Stimulated activated CD4-positive, alpha-beta T cell treated with anti-CD3 and anti-CD28 coated beads, Interleukin-12 subunit alpha, Interleukin-12 subunit beta, amount 100 ng/mL, for 24 hours (primary cell): ENCODE results near the gene LSM6.

ENCODE experiments used
- DNase-seq, 2 experiments: peaks; one replicate each; pipeline ENCODE4 v3.0.0-alpha.2; 2020; ENCODE audit warnings: low read depth in 2 of 2

LSM6 gene

DNA sequence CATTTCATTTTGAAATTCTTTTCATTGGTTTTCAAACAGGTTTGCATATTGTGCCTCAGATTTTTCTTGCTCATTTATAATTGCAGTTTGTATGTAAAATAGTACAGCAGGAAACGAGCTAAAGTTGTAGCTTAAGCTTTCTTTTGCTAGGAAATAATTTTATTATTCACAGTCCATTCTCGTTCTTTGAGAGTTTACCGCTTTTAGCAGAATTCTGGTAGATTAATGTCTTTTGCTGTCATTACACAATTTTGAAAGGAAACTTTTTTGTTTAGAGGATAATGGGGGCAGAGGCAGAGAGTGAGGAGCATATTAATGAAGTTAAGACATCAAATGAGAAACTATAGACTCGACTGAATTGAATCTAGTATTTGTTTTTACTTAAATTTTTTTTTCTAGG lies 10.5 kb downstream of the LSM6 start:
- no peak for DNase-seq

DNA sequence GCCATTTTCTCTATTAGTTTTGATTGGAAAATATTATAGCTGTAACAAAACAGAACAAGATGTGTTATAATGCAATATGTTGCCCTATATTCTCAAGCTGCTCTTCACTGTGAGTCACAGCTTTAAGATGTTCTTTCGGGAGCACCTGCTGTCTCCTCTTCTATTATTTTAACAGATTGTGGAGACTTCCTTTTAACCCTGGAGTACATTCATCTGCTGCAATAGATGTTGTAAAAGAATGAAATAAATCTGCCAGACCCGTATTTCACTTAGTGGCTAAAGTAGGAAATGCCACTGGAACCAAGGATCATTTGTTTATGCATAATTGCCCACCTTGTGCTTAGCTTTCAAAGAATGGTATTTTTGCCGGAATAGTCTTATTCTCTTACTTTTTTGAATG lies 11.1 kb downstream of the LSM6 start:
- DNase-seq: no peak

DNA sequence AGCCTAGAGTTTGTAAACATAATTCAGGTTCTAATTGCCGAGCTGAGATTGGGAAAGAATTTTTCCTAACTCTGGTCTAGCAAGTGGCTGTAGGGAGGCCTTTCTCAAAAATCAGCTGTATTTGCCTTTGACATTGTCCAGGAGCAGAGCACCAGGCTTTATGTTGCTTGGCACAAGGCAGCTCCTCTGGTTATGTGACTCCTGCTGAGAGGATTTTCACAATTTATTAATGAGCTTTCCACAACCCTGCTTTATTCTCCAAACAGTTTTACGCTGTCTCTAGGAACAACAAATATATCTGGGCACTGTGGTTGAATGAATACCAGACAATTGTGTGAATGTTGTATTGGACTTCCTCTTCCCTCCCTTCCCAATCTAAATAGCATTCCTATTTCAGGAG lies 14.9 kb downstream of the LSM6 start:
- no peak for DNase-seq

DNA sequence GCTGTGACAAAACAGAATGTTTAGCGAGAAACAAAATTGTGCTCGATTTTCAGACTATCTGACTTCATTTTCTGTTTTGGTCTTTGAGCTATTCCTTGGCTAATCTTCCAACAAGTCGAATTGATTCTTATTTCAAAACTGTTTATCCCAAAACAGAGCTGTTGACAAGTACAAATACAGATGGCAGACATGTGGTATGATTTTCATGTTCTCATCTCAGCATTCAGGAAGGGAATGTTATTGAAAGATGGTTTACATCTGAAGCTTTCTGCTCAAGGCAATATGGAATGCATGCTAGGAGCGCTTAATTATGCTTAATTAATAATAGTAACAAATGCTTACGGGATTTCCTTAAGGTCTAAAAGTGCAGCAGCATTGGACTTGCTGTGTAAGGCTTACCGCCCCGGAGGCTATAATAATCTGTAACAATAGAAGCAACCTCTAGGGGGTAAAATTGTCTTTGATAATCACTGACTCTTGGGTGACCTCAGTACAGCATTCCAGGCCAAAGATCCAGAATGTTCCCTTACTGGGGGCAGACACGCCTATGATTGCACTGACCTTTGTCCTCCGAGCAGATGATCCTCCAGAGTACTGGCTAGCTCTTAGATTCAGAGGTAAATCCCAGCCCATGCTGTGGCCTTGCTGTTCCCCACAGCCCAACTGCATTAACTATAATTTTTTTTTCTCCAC lies 16.4 kb downstream of the LSM6 start:
- no peak for DNase-seq

DNA sequence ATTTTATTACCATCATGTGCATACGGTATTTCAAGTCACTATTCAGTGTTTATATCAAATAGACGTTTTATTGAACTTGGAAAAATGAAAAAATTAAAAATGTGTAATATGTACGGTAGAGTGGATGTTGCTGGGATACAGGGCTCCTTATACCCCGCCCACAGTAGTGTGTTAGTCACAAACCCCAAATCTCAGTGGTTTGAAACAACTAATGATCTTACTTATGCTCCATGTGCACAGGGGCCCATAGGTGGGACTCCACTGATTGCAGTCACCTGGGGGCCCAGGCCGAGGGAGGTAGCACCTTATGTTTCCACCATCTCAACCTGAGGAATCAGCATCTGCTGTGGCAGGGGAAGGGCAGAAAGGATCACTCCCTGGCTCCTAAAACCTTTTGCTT lies 18.1 kb downstream of the LSM6 start:
- DNase-seq: no peak

DNA sequence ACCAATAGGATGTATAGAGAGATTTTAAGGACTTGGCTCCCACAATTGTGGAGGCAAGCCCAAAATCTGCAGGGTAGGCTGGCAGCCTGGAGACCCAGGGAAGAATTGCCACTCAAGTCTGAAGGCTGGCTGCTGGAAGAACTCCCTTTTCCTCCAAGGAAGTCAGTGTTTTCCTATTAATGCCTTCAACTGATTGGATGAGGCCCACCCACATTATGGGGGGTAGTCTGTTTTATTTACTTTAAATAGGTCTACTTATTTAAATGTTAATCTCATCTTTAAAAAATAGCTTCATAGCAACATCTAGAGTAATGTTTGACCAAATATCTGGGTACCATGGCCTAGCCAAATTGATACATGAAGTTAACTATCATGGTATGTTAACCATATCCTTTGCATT lies 18.7 kb downstream of the LSM6 start:
- no peak for DNase-seq

DNA sequence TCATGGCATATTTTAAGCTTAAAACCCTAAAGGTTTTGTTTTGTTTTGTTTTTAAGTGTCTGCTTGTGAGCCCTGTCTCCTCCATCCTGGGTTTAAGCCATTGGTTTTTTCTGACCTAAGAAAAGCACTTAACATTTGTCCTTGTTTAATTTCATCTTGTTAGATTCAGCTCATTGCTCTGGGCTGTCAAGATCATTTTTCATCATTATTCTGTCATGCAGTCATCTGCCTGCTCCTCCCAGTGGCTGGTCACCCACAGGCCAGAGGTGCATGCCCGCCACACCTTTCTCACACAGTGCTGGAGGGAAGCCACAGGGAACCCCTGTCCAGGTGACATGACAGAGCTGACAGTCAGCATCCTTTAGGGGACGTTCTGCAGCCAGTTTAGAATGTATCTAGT lies 27.1 kb downstream of the LSM6 start:
- no peak for DNase-seq

DNA sequence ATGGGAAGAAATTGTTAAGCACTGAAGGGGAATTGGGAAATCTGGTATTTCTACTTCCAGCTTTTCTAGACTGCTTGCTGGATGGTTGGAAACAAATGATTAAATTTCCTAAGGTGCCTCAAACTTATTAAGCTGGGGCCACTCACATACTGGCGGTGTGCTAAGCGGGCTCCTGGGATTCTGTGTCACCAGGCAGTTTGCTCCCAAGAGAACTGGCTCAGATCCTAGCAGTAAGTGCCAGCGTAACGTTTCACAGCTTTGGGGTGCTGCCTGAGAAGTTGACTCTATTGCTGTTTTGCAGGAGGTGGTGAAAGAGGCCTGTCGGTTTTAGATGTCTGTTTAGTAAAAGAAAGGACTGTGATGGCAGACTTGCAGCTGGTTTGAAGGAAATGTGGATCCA lies 31.9 kb downstream of the LSM6 start:
- DNase-seq: no peak

DNA sequence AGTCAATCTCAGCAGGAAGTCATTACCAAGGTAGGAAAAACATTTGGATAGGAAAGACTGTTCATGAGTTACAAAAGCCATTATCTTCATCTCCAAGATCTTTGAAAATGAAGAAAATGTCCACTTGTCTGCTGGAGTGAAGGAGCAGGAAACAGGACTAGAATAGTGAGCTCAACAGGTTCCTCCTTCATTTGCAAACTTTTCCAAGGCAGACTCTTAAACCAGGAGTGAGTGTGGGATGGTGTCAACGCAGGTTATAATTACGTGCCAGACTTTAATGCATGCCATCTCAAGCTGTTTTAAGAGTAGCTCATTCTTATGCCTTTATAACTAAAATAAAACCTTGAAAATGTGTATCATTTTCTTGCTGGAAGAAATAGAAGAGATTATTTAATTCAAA lies 35.4 kb downstream of the LSM6 start:
- no peak for DNase-seq

DNA sequence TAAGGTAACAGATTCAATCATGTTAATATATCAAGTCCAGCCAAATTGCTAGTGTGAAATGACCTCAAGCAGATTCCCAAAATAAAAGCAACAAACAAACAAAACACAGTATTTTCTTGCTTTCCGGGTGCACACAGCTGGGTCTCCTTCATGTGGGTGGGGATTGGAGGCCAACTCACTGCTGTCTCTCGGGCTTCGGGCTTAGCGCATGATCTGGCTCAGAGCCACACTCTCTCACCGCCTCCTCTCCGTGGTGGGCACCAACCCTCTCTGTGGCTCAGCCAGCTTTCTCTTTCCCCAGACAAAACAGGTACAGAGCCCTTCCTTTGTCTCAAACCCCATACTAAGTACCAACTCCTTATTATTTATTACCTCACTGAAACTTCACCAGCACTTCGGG lies 35.9 kb downstream of the LSM6 start:
- no peak for DNase-seq

DNA sequence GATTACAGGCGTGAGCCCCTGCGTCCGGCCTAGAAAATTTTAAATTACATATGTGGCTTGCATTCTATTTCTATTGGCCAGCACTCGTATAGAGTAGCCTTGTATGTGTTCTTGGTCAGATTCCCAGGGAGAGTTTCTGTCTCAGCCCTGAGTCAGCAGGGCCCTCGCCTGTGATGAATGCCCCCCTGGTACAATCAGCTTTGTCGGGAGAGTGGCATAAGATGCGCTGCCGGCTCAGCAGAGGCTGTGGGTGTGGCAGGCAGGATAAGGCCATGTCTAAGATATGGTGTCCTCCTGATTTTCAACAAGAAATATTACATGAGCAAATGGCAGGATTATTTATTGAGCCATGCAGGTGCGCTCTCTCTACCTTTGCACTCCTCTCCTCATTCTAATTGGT lies 37.3 kb downstream of the LSM6 start:
- DNase-seq: no peak

DNA sequence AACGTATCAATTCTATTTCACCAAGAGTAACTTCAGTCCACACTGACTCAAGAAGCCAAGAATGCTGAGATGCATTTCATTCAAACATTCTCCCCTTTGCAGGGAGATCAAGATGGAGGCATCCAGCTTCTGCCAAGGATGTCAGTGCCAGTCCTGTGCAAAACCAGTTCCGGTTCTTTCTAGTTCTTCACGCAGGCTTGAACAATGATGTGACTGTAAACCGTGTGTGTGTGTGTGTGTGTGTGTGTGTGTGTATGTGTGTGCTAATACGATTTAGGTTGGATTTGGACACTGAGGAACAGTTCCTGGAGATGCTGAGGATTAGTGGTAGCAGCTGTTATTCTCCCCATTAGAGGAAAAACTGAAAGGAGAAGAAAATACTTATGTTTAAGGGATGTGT lies 38.7 kb downstream of the LSM6 start, which contains the start of gene REELD1:
Gene REELD1, plus strand, starts transcription at position 301 of the 400 bp plus-strand sequence. CDS start 2,415 bp downstream, outside the sequence.
- DNase-seq: no peak

DNA sequence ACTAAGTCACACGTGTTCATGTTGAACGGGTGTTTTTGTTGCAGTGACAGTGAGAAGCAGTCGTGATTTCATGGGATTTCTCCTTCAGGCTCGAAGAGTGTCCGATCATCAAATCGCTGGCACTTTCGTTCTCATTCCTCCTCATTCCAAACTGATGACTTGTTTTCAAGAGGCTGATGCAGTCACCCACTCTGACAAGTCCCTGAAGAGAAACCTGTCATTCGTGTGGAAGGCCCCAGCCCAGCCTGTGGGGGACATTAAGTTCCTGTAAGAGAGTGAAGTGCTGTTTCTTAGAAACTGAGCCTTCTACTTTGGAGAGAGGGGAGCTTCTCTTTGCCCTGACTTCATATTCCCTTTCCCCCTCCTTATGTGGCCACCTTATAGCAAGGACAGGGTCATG lies 46.8 kb downstream of the LSM6 start:
- DNase-seq: no peak

DNA sequence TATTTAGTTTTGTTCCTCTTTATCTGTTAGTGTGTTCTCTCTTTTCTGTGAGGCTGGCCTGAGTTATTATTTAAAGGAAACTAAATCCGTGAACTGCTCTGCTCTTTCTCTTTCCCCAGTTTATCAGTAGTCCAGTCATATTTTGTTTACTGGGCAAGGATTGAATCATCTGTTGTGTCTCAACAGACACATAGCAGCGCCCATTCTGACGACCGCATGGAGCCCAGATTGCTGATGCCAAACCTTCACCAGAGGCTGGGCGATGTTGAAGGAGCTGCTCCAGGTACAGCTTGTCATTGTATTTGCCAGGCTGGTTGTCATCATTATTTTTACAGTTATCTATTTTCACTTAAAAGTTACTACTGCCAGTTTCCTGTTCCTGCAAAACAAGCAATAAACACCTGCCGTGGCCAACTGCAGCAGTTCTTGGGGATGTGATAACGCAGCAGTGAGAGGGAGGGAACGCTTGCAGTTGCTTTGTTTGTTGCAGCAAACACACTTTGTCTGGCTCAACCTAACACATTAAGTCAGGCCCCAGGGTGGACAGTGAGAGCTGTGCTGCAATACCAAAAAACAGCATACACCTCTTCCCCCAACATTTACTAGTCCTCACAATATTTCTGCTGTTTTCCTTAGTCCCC lies 48.9 kb downstream of the LSM6 start:
- DNase-seq: no peak

DNA sequence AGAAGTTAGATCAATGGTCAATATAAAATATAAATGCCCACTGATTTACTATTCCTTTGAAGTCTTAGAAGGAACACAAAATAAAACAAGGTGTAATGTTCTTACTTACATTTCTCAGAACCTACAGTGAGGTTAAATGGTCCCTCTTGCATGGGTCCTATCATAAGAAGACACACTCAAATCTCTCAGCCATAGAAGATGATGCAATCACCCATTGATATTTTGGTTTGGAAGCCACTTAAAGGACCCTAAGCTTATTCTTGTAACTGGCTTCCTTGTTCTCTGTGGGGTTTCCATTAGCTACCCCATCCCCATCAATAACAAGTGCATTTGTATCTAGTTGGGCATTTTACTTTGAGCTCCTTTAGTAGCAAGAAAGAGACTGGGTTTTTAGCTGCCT lies 53.9 kb downstream of the LSM6 start:
- no peak for DNase-seq

DNA sequence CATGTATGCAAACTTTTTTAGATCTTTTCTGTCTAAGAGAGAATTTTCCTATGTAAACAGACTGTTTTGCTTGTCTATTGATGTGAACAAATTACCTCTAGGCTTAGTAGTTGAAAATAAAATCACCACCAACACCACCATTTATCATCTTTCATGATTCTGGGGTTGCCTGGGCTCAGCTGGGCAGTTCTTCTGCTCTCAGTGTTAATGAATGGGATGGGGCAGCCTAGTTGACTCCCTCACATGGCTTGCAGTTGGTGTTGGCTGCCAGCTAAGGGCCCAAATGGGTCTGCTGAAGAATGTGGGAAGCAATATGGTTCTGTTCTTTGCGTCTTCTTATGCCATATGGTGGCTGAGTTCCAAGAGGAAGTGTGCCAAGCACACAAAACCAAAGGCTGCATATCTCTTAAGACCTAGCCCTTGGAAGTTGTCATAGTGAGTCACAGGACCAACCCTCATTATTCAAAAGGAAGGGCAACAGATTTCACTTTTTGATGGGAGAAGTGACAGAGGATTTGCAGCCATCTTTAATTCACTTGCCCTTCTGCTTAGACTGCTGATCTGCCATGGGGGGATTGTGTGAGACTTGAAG lies 56.7 kb downstream of the LSM6 start:
- DNase-seq: no peak

DNA sequence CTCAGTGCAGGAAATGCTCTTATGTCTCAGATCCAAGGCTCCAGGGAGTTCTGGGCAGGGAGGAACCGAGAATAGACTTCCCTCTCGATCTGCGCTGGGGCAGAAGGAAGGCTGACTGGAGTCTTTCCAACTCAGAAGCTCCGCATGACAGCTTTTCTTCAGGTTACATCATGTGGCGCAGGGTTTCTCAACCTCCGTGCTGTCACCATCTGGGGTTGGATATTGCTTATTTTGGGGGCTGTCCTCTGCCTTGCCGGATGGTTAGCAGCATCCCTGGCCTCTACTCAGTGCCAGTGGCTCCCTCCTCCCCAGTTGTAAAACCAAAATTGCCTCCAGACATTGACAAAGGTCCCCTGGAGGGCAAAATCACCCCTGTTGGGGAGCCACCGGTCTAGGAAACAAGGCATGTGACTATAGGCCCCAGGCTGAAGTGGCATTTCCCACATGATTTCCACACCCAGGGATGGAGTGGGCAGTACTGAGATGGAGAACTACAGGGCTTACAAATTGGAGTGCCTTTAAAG lies 60.2 kb downstream of the LSM6 start:
- DNase-seq: no peak

DNA sequence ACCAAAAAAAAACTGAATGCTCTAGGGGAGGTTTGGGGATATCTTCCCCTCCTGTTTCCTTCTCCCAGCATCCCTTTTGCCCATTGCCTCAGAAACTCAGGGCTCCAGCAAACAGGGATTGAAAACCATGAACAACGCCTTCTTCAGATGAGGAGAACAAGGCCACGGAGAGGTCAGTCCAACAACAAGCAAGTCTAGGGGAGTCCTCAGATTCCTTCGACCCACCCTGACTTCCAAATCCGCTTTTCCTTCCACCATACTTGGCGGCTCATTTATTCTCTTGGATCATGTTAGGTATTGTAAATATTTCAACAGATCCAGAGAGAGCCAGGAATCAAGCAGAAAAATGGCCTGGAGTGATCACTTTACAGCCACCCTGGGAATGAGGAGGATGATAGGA lies 60.7 kb downstream of the LSM6 start:
- no peak for DNase-seq

DNA sequence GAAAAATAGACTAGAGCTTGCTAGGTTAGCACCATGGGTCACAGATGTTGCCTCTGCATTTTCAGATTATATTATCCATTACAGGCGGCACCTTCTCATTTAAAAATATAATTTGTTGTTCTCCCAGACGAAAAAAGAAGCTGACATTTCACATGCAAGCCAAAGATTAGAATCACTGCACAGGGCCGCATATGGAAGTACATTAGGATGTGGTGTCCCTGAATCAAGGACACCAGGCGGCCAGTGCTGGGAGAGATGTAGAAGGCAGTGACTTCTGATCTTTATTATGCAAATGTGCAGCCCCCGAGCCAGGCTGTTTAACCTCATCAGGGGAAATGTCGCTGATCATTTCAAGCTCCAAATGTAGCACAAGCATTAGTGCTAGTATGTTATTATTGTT lies 61.6 kb downstream of the LSM6 start:
- DNase-seq: no peak

DNA sequence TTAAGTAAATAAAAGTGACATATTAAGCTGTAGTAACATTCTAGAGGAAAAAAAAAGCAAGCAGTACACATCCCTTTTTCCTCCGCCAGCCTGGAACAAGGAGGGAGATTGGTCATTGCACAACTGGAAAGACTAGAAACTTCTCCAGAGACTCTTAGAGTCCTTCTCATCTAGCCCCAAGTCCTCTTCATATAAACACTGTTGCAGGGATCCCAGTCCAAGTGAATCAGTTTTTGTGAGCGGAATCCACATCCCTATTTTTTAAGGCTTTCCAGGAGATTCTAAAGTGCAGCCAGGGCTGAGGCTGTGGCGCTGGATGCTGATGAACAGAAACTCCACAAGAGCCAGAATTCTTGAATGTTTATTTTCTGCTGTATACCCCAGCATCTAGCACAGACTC lies 62.6 kb downstream of the LSM6 start:
- DNase-seq: no peak
